HG02970 (cell line): ENCODE data around the gene DERA.
"Not testable (repeated sequence)": the region's sequence is repeated elsewhere in the genome, so short reads cannot be mapped to it uniquely, and the experiment has no call there.

Experiments used
- ATAC-seq: cut with Tn5 transposase; IDR thresholded peaks from one replicate; pipeline ENCODE4 v1.9.1; 2021; ENCODE audit warnings: mild to moderate bottlenecking, moderate library complexity, moderate number of reproducible peaks; ENCODE audit not compliant: unreplicated experiment, low FRiP score

DERA gene

DNA sequence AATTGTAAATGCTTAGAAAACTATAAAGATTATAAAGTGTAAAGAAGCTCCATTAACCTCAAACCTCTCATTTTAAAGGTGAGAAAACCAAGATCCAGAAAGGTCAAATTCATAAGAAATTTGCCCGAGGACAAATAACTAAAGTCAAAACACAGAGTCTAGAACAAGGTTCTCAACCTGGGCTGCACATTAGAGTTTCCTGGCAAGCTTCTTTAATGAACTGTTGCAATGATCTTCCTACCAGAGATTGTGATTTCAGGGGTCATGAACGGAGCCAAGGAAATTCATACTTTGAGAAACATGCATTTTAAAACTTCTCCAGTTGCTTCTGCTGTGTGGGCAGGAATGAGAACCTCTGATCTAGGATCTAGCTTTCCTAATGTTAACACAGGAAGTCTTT is 86.8 kb downstream of the DERA start:
- ATAC-seq = no peak

DNA sequence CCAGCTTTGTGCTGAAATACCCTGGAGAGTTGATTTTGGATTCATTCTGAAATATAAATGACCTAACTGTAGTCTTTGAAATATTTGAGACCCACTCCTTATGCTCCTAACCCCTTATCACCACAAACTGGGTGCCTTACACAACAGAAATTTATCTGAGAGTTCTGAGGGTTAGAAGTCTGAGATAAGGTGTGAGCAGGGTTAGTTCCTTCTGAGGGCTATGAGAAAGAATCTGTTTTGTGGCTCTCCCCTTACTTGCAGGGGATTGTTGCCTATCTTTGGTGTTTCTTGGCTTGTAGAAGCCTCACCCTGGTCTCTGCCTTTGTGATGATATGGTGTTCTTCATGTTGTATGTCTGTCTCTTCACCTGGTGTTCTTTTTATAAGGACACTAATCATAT is 91.7 kb downstream of the DERA start:
- no peak for ATAC-seq

DNA sequence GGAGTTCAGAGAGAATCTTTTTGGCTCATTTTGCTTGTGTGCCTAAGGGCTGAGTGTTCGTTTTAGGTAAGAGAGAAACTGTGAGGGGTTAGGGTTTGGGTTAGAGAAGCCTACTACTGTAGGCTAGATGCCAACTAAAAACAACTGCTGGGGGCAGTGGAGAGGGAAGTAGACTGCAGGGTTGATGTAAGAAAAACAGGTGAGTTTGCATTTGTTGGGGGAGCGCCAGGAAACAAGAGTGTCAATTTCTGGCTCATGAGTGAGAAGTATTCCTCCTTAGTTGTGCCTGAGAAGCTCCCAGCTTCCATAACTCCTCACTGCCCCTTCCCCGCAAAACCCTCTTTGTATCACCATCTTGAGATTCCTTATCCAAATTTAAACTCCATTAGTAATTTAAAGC is 92.3 kb downstream of the DERA start:
- no peak for ATAC-seq

DNA sequence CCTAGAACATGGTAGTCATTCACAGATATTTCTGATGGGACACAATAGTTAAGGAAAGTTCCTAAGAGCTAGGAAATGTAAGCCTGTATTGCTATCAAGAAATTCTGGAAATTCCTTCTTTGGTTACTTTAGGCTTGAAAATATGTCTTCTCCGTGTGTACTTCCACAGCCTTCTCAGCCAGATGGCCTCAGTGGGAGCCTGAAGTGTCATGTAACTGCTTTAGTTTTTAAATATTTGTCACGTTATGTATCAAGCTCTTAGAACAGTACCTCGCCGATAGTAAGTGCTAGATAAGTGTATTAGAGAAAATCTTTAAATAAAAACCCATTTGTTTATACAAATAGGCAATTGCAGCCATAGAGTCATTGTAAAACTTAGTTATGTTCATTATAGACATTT is 95.6 kb downstream of the DERA start:
- ATAC-seq = no peak

DNA sequence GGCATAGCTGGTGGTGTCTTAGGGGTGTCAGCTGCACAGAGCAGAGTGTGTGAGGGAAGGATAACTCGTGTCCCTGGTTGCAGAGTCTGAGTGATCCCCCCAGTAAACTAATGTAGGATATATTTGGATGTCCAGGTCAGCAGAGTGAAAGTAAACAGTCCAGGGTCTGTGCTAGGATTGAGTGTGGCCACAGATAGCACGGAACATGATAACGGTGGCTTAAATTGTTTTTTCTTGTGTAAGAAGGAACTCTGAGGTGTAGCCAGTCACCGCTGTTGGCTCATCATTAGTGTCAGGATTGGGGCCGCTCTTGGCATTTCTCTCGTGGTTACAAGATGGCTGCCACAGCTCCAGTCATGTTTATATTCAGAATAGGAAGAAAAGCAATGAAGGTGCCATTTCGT is 97.3 kb downstream of the DERA start:
- ATAC-seq = no peak

DNA sequence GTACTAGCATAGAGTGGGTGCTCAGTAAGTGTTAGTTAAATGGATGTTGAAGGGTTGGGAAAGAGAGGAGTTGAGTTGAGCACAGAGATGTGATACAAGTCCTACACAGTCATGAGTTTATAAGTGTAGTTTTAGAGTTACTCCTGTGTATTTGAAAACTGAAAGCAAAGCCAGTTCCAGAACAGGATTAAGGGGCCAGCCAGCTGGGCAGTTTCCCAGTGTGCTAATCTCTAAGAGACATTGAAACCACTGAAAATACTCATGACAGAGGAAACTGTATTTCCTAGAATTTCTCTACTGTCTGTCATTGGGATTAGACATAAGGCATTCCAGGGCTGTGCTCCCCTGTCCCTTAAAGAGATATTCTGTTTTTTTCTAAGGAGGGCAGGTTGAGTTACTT is 101.0 kb downstream of the DERA start:
- no peak for ATAC-seq

DNA sequence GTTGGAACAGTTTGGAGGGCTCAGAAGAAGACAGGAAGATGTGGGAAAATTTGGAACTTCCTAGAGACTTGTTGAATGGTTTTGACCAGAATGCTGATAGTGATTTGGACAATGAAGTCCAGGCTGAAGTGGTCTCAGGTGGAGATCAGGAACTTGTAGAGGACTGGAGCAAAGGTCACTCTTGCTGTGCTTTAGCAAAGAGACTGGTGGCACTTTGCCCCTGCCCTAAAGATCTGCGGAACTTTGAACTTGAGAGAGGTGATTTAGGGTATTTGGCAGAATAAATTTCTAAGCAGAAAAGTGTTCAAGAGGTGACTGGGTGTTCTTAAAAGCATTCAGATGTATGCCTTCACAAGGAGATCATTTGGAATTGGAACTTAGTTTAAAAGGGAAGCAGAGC is 102.6 kb downstream of the DERA start:
- ATAC-seq = not testable (repeated sequence)

DNA sequence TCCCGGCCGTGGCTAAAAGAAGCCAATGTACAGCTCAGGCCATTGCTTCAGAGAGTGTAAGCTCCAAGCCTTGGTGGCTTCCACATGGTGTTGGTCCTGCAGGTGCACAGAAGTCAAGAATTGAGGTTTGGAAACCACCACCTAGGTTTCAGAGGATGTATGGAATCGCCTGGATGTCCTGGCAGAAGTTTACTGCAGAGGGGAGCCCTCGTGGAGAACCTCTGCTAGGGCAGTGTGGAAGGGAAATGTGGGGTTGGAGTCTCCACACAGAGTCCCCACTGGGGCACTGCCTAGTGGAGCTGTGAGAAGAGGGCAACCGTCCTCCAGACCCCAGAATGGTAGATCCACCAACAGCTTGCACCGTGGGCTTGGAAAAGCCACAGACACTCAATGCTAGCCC is 103.3 kb downstream of the DERA start:
- ATAC-seq = not testable (repeated sequence)

DNA sequence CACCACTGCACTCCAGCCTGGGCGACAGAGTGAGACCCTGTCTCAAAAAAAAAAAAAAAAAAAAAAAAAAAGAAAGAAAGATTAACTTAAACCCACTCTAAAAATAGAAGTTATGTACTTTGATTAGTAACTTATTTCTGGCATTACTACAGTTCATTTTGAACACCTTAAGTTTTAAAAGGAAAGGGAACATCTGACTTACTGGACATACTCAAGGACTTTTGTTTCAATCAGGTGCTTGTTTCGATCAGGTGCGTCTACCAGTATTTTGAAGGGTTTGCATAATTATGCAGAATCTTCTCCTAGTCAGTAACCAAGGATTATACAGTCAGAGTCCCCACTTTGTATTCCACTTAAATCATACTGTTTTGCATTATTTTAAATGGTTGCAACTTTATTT is 105.6 kb downstream of the DERA start:
- ATAC-seq = no peak

DNA sequence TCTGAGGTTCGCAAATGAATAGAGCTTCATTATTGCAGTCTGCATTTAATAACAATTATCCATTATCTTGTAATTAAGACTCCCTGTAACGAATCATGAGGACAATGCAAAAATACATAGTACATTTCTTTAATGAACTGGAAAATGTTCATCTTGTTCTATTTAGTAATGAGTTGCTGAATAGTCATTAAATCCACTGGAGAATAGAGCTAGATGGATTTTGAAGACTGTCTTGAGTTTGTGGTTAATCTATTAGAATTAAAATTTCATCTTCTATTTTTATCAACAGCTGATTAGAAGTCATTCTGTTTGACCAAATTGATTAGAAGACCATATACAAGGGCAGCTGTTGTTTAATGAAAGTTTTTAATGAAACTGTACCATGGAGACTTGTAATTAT is 107.2 kb downstream of the DERA start:
- no peak for ATAC-seq

DNA sequence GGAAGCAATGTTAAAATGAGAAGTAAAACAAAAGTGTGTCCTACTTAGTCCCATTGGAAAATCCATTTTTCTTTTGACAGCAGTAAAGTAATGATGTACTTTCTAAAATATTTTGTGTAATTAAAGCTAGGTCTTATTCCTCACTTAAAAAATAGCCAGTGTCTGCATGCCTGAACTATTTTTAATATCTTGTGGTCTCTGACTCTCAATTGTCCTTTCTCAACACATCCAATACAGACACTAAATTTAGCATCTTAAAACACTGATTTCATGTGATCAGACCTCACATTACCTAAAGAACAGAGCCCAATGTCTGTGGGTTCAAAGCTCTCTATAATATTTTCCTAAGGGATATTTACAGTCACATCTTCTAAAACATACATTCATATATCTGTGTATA is 108.0 kb downstream of the DERA start:
- no peak for ATAC-seq

DNA sequence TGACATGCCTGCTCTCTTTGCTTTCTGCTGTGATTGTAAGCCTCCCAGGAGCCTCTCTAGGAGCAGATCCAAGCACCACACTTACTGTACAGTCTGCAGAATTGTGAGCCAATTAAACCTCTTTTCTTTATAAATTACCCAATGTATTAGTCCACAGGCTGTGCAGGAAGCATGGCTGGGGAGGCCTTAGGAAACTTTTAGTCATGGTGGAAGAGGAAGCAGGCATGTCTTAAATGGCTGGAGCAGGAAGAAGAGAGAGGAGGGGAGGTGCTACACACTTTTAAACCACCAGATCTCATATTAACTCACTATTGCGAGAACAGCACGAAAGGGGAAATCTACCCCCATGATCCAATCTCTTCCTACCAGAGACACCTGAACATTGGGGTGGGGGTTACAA is 108.9 kb downstream of the DERA start:
- ATAC-seq = no peak

DNA sequence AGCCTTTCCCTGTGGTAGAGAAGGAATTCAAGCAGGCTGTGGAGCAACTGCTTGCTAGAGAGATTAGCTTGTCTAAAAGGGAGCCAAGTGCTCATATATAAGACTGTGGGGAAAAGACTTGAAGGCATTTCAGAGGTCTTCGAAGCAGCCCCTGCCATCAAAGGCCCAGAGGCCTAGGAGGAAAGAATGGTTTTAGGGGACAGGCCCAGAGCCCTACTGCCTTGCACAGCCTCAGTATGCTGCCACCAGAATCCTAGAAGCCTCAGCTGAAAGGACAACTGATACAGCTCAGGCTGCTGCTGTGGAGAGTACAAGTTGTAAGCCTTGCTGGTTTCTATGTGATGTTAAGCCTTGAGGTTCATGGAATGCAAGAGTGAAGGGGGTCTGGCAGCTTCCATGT is 109.9 kb downstream of the DERA start:
- ATAC-seq = no peak

DNA sequence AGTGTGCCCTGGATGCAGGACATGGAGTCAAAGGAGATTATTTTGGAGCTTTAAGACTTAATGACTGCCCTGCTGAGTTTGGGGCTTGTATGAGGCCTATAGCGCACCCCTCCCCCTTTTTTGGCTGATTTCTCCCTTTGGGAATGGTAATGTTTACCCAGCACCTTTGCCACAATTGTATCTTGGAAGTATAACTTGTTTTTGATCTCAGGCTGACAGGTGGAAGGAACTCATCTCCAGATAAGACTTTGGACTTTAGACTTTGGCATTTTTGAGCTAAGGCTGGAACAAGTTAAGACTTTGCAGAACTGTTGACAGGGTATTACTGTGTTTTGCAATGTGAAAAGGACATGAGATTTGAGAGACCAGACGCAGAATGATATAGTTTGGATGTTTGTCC is 110.5 kb downstream of the DERA start:
- ATAC-seq = no peak

DNA sequence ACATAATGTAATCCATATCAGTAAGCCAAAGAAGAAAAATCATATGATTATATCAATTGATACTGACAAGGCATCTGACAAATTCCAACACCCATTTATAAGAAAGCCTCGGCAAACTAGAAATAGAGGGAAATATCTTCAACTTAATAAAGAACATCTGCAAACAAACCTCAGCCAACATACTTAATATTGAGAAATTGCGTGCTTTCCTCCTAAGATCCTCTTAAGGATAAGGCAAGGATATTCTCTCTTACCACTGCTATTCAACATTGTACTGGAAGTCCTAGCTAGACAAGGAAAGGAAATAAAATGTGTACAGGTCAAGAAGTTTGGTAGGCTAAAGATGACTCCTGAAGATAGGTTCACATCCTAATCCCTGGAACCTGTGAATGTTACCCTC is 115.9 kb downstream of the DERA start:
- no peak for ATAC-seq

DNA sequence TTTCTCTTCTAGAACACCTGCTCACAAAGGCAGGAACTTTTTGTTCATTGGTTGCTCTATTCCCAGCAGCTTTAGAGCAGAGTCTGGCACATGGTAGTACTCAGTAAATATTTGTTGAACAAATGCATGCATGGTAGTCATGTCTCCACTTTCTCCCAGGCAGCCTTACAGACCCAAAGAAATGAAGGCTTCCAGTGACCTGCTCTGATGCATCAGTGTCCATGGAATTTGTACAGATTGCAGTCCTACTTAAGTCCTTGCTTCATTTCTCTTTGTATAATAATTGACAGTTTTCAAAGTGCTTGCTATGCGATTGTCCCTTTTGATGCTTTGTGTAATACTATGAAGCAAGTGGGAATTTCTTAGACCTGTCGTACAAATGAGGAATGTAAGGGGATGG is 119.6 kb downstream of the DERA start:
- ATAC-seq = no peak

DNA sequence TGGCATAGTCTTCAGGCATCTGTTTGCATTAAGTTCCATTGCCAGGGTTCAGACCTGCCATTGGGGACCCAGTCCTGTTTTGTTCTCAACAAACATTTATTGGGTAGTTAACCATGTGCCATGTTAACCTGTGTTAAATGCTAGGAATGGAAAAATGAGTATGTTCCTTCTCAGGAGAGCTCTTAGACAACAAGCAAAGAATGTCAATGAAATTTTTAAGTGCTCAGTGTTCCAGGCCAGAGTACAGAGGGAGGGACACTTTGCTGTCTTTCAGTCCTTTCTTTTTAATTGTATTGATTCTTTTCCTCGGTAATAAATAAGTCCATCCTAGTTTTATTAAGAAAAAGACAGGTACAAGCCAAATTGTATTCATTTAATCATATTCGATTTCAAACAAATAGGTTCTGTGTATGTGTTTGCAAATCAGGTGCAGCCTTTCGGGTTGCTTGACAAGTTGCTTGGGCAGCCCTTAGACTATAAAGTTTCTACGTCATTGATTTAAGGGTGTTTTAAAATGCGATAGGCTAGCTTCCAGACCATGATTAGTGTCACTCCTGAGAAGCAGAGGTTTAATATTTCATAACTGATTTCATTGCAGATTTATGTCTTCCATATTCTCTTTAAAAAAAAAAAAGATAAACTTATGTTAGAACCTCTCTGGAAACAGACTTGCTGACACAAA is 123.1 kb downstream of the DERA start:
- ATAC-seq = no peak

DNA sequence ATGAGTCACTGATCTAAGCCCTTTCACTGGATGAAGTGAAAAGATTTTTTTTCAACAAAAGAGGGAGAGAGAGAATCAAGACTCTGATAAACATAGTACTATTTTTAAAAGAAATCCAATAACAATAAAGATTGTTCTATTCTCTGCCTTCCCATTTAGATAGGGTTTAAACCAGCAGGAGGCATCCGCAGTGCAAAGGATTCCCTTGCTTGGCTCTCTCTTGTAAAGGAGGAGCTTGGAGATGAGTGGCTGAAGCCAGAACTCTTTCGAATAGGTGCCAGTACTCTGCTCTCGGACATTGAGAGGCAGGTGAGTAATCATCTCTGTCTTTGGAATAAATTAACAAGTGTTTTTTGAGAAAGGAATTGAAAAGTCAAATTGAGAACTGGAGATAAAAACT is 124.9 kb downstream of the DERA start:
- no peak for ATAC-seq

DNA sequence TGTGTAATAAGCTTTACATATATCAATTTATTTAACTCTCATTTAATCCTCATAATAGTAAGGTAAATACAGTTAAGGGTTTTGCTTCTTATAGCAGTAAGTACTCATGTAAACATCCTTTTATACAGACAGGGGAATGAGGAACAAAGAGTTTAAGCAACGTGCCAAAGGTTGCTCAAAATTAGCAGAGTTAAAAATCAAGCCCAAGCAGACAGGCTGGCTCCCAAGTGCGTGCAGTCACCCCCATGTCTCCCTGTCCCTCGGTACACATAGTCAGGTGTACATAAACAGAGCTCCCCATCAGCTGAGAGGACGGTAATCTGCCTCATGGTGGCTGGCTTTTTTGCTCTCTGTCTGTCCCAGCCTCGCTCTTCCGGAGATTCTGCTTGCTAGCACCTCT is 126.4 kb downstream of the DERA start:
- no peak for ATAC-seq

DNA sequence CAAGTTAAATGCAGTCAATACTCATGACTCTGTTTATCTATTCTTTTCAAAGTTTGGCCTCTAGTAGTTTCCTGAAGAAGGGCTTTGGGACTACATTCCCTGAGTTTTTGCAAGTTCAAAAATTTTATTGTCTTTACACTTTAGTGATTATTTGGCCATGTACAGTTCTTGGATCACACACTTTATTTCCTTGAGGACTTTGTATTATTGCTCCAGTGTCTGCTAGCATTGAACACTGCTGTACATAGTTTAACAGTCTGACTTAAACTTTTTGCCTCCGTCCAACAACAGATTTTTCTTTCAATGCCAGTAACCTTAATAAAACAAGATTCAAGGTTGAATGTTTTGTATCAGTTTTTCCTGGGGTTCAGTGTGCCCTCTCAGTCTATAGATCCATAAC is 132.3 kb downstream of the DERA start:
- no peak for ATAC-seq

DNA sequence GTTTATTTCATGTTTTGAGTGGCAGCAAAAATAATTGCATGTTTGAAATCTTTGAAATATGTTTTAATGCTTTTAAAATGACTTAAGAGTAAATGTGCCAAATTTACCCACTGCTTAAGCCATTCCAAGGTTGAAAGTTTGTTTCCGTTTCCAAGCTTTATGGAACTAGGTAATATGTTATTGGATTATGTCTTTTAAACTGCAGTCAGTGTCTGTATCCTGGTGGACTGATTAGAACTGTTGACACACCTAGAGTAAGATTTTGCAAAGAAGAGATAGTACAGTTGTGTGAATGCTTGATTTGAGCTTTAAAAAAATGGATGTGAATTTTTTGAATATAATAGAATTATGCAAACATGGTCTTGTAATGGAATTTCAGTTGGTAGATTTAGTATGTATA is 135.1 kb downstream of the DERA start:
- no peak for ATAC-seq

DNA sequence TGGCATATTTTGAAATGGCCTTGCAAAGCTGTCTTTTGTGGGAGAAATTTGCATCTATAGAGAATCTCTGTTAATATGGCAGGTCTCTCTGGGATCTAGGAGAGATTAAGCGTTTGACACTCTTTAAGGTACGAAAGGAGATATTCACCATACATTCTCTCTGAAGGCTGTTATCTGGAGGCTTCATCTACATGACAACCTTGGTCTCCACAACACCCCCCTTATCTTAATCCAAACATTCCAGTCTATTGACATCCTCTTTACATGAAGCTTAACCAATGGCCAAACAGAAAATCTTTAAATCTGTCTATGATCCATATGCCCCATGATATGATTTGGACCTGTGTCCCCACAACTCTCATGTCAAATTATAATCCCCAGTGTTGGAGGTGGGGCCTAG is 137.4 kb downstream of the DERA start:
- no peak for ATAC-seq

DNA sequence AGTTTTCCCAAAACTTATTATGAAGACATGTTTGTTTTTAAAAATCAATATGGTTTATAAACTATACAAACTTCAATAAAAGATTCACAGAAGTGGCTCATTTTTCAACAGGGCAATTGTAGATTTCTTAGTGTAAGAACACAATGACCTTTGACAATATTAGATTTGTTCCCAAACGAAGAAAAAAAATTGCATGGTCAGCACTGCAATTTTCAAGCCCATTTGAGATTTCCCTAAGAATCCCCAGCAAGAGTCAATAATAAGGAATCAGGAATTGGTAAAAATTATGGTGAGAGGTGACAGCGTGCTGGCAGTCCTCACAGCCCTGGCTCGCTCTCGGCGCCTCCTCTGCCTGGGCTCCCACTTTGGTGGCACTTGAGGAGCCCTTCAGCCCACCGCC is 145.8 kb downstream of the DERA start:
- ATAC-seq = no peak
